Neuronal stem cell (in vitro differentiated cells): ENCODE data around the gene TMEM220.

Source experiments
- DNase-seq: peaks from one replicate; pipeline ENCODE4 v3.0.0-alpha.2; 2013; ENCODE audit warnings: low spot score
- H2AFZ ChIP-seq: one replicate; pipeline ENCODE4 v1.6.1; 2013; ENCODE audit warnings: mild to moderate bottlenecking, low read length, inconsistent platforms
- H2AK5ac ChIP-seq: 2 replicates; pipeline ENCODE4 v1.6.1; 2013; ENCODE audit warnings: low read depth, mild to moderate bottlenecking, inconsistent platforms, low read length, moderate library complexity, mixed read lengths
- H2BK120ac ChIP-seq: 2 replicates; pipeline ENCODE4 v1.6.1; 2013; ENCODE audit warnings: low read depth, mild to moderate bottlenecking, inconsistent platforms, low read length, moderate library complexity, mixed read lengths
- H2BK12ac ChIP-seq: one replicate; pipeline ENCODE4 v1.6.1; 2013; ENCODE audit warnings: low read length, inconsistent platforms
- H2BK15ac ChIP-seq: 2 replicates; pipeline ENCODE4 v1.6.1; 2013; ENCODE audit warnings: mild to moderate bottlenecking, low read length, inconsistent platforms, mixed read lengths
- H2BK5ac ChIP-seq: one replicate; pipeline ENCODE4 v1.6.1; 2013; ENCODE audit warnings: inconsistent platforms, mild to moderate bottlenecking, low read length, moderate library complexity
- H3K14ac ChIP-seq: one replicate; pipeline ENCODE4 v1.6.1; 2013; ENCODE audit warnings: low read length, inconsistent platforms
- H3K18ac ChIP-seq: 2 replicates; pipeline ENCODE4 v1.6.1; 2013; ENCODE audit warnings: low read length, inconsistent platforms
- H3K23ac ChIP-seq: 2 replicates; pipeline ENCODE4 v1.6.1; 2013; ENCODE audit warnings: low read depth, mild to moderate bottlenecking, mixed read lengths, low read length, inconsistent platforms; ENCODE audit not compliant: poor library complexity
- H3K27ac ChIP-seq: replicated peaks from 3 replicates; pipeline ENCODE4 v1.5.1; 2013; ENCODE audit warnings: low read length, inconsistent platforms
- H3K27me3 ChIP-seq, 3 experiments: 2 replicates each; pipeline ENCODE4 v1.6.1; 2013; ENCODE audit warnings: low read length in 3 of 3, mild to moderate bottlenecking in 2 of 3, inconsistent platforms in 1 of 3, low read depth in 1 of 3, mixed read lengths in 1 of 3, moderate library complexity in 1 of 3; ENCODE audit not compliant: control insufficient read depth in 3 of 3, insufficient read depth in 3 of 3
- H3K36me3 ChIP-seq, 2 donors: replicated peaks in 1 of 2; 2 replicates each; pipeline ENCODE4 v1.6.1; 2013; ENCODE audit warnings: low read length in 2 of 2; ENCODE audit not compliant: control insufficient read depth in 2 of 2, insufficient read depth in 2 of 2
- H3K4ac ChIP-seq: 2 replicates; pipeline ENCODE4 v1.6.1; 2013; ENCODE audit warnings: inconsistent platforms, mild to moderate bottlenecking, low read length, moderate library complexity
- H3K4me1 ChIP-seq, 2 donors: 1 replicate in 1 of 2; 2 replicates in 1 of 2; pipeline ENCODE4 v1.6.1; 2013; ENCODE audit warnings: low read length in 2 of 2, low read depth in 1 of 2; ENCODE audit not compliant: control insufficient read depth in 2 of 2, insufficient read depth in 1 of 2
- H3K4me2 ChIP-seq: one replicate; pipeline ENCODE4 v1.6.1; 2013; ENCODE audit warnings: mild to moderate bottlenecking, low read length, inconsistent platforms; ENCODE audit not compliant: insufficient read depth, poor library complexity, severe bottlenecking
- H3K4me3 ChIP-seq, 2 donors: 2 replicates each; pipeline ENCODE4 v1.5.1; 2013; ENCODE audit warnings: low read length in 2 of 2, mild to moderate bottlenecking in 2 of 2, inconsistent platforms in 1 of 2, moderate library complexity in 1 of 2
- H3K79me1 ChIP-seq: one replicate; pipeline ENCODE4 v1.6.1; 2013; ENCODE audit warnings: low read depth, mild to moderate bottlenecking, inconsistent platforms, low read length, moderate library complexity
- H3K9ac ChIP-seq: one replicate; pipeline ENCODE4 v1.6.1; 2013; ENCODE audit warnings: mild to moderate bottlenecking, low read depth, low read length, inconsistent platforms; ENCODE audit not compliant: poor library complexity
- H3K9me3 ChIP-seq, 2 donors: replicated peaks in 1 of 2; 2 replicates each; pipeline versions ENCODE3 to v1.6.1; 2013; ENCODE audit warnings: low read length in 2 of 2, mild to moderate bottlenecking in 2 of 2, inconsistent platforms in 1 of 2, low read depth in 1 of 2, mixed read lengths in 1 of 2, moderate library complexity in 1 of 2; ENCODE audit not compliant: control insufficient read depth in 2 of 2, insufficient read depth in 1 of 2
- H4K8ac ChIP-seq: one replicate; pipeline ENCODE4 v1.6.1; 2013; ENCODE audit warnings: low read depth, mild to moderate bottlenecking, inconsistent platforms, low read length, moderate library complexity
- H4K91ac ChIP-seq: one replicate; pipeline ENCODE4 v1.6.1; 2013; ENCODE audit warnings: low read length, low read depth, mild to moderate bottlenecking, inconsistent platforms; ENCODE audit not compliant: poor library complexity
- WGBS, 2 donors: extraction: QIAGEN DNeasy Blood & Tissue Kit; methylation state at CpG; one replicate each; pipeline ENCODE4 v1.1.7; 2013; ENCODE audit warnings: missing lambda C conversion rate in 2 of 2, mixed read lengths in 1 of 2; ENCODE audit not compliant: insufficient read length in 2 of 2, insufficient replicate concordance in 1 of 2; ENCODE audit errors: extremely low coverage in 2 of 2; 5-methylcytosine and 5-hydroxymethylcytosine counted together

The TMEM220 gene

GRCh38 chr17:10674704-10675103 lies 55.1 kb downstream of the TMEM220 start:
- peak overlapping the region; percentile 43 for H2BK15ac ChIP-seq
- no peak overlapping the region for H3K18ac ChIP-seq
- H2BK120ac ChIP-seq, result no peak overlapping the region
- H3K4ac ChIP-seq, result no peak overlapping the region
- no peaks in the 10 kb centered on the region for H3K4me1 ChIP-seq
- no peak for DNase-seq
- no peak overlapping the region for H3K4me2 ChIP-seq
- H3K27ac ChIP-seq, result no peak overlapping the region
- no CpG with 5 or more reads among the region's 4 CpGs for WGBS, 2 donors
- H2BK12ac ChIP-seq, result no peak overlapping the region
- H3K9me3 ChIP-seq, result peaks cover 0 to 3% of the 10 kb centered on the region in 2 donors
- H2BK5ac ChIP-seq, result peak overlapping the region; percentile 13
- no peak overlapping the region for H2AFZ ChIP-seq
- no peak overlapping the region for H2AK5ac ChIP-seq
- H3K4me3 ChIP-seq, result no peak overlapping the region
- peaks cover 3% of the 10 kb centered on the region for H3K79me1 ChIP-seq
- peak overlapping the region; percentile 80 for H3K23ac ChIP-seq
- no peak overlapping the region for H4K91ac ChIP-seq
- no peak overlapping the region for H3K9ac ChIP-seq
- no peak overlapping the region for H4K8ac ChIP-seq
- no peak overlapping the region for H3K14ac ChIP-seq
- no peaks in the 10 kb centered on the region for H3K27me3 ChIP-seq
- peaks cover 13 to 52% of the 10 kb centered on the region in 2 donors for H3K36me3 ChIP-seq

- peaks cover 3% of the 10 kb centered on the region for H3K79me1 ChIP-seq
- no peak overlapping the region for H3K4ac ChIP-seq
- H3K4me2 ChIP-seq, result peak overlapping the region; percentile 11
- H2BK5ac ChIP-seq, result no peak overlapping the region
- H3K9ac ChIP-seq, result peak overlapping the region; percentile 60
- no peak overlapping the region for H2AFZ ChIP-seq
- H2BK120ac ChIP-seq, result no peak overlapping the region
- WGBS, 2 donors, result no CpG with 5 or more reads among the region's 12 CpGs
- H2BK15ac ChIP-seq, result no peak overlapping the region
- H3K4me1 ChIP-seq, result no peaks in the 10 kb centered on the region
- peak overlapping the region; percentile 1 for H3K27ac ChIP-seq
- H4K8ac ChIP-seq, result no peak overlapping the region
- H3K4me3 ChIP-seq, result no peak overlapping the region
- H2BK12ac ChIP-seq, result no peak overlapping the region
- no peak overlapping the region for H3K14ac ChIP-seq
- H3K9me3 ChIP-seq, result peaks cover 0 to 3% of the 10 kb centered on the region in 2 donors
- no peak overlapping the region for H3K18ac ChIP-seq
- no peak overlapping the region for H2AK5ac ChIP-seq
- DNase-seq, result no peak
- no peaks in the 10 kb centered on the region for H3K27me3 ChIP-seq
- no peak overlapping the region for H3K23ac ChIP-seq
- no peak overlapping the region for H4K91ac ChIP-seq
- H3K36me3 ChIP-seq, result peaks cover 13 to 38% of the 10 kb centered on the region in 2 donors
Measured at GRCh38 chr17:10673312-10673711, 56.5 kb downstream of the TMEM220 start.

- Histone ChIP-seq H3K9me3 (peaks cover 0 to 1% of the 10 kb centered on the region in 2 donors), H2AK5ac (no peak overlapping the region), H3K27me3 (no peaks in the 10 kb centered on the region), H3K4me3 (no peak overlapping the region), H3K4me2 (no peak overlapping the region), H2BK12ac (no peak overlapping the region), H2BK120ac (no peak overlapping the region), H3K79me1 (no peaks in the 10 kb centered on the region), H3K14ac (no peak overlapping the region), H2BK5ac (no peak overlapping the region), H3K27ac (no peak overlapping the region), H4K91ac (no peak overlapping the region), H4K8ac (no peak overlapping the region), H3K4ac (no peak overlapping the region), H3K9ac (no peak overlapping the region), H3K18ac (no peak overlapping the region), H2AFZ (no peak overlapping the region), H3K36me3 (peaks cover 0 to 4% of the 10 kb centered on the region in 2 donors), H2BK15ac (no peak overlapping the region), H3K23ac (no peak overlapping the region), H3K4me1 (no peaks in the 10 kb centered on the region)
- no peak for DNase-seq
- WGBS, 2 donors, result no CpG with 5 or more reads among the region's 1 CpG
Measured at GRCh38 chr17:10668775-10669174, 61.0 kb downstream of the TMEM220 start.

GRCh38 chr17:10666906-10667305 lies 62.9 kb downstream of the TMEM220 start:
- no peak overlapping the region for H3K4ac ChIP-seq
- H3K23ac ChIP-seq, result no peak overlapping the region
- no peak overlapping the region for H2BK12ac ChIP-seq
- H3K14ac ChIP-seq, result no peak overlapping the region
- H3K4me1 ChIP-seq, result no peaks in the 10 kb centered on the region
- no peak overlapping the region for H3K4me3 ChIP-seq
- no peak overlapping the region for H2AK5ac ChIP-seq
- H3K27ac ChIP-seq, result no peak overlapping the region
- no peak for DNase-seq
- H2AFZ ChIP-seq, result no peak overlapping the region
- no peak overlapping the region for H2BK5ac ChIP-seq
- H3K36me3 ChIP-seq, result no peaks in the 10 kb centered on the region
- no peaks in the 10 kb centered on the region for H3K27me3 ChIP-seq
- H3K18ac ChIP-seq, result no peak overlapping the region
- H3K79me1 ChIP-seq, result no peaks in the 10 kb centered on the region
- H2BK120ac ChIP-seq, result no peak overlapping the region
- no peak overlapping the region for H4K8ac ChIP-seq
- no peak overlapping the region for H2BK15ac ChIP-seq
- H3K9me3 ChIP-seq, result no peaks in the 10 kb centered on the region
- H3K4me2 ChIP-seq, result no peak overlapping the region
- WGBS, 2 donors, result no CpG with 5 or more reads among the region's 5 CpGs
- H3K9ac ChIP-seq, result no peak overlapping the region
- no peak overlapping the region for H4K91ac ChIP-seq
